Measurements from ENCODE around the gene GNAQ. TPM values are rescaled to one million over a fixed set of nuclear protein-coding genes. Genes with fewer than 3 reads are reported as not detected.

The GNAQ gene
- total and polyA plus RNA-seq, 12 donors, result 5.4 to 19.8 (median 13.2) TPM

- no peak for TF ChIP-seq CTCF (IDR thresholded peaks at IDR 0.05)
- intact Hi-C loops (cut with DNase I), result no loop called here
- Histone ChIP-seq H3K27me3 (no peaks in the 10 kb centered on the region), H3K27ac (no peak overlapping the region), H3K4me1 (peaks cover 0 to 34% (median 9%) of the 10 kb centered on the region in 9 donors), H3K9me3 (peaks cover 0 to 3% (median 0%) of the 10 kb centered on the region in 11 donors), H3K4me3 (no peak overlapping the region), H3K36me3 (peaks cover 0 to 9% (median 0%) of the 10 kb centered on the region in 9 donors)
- no peak for DNase-seq
- WGBS, 2 donors, result 81 to 88% methylated on average over 2 of the region's 2 CpGs
- ATAC-seq, result no peak
Observed at GRCh38 chr9:77857513-77858259, 173.9 kb downstream of the GNAQ start.

GRCh38 chr9:77856615-77857014 is 175.0 kb downstream of the GNAQ start:
- intact Hi-C loops (cut with DNase I), result no loop called here
- H3K9me3 ChIP-seq, result peaks cover 0 to 3% (median 0%) of the 10 kb centered on the region in 11 donors
- DNase-seq, result no peak
- peak overlapping the region in 1 of 10 donors; percentile 19 for H3K27ac ChIP-seq
- no peak for ATAC-seq
- no peak overlapping the region for H3K4me3 ChIP-seq
- 56 to 73% methylated on average over 1 of the region's 1 CpG for WGBS, 2 donors
- no peaks in the 10 kb centered on the region for H3K27me3 ChIP-seq
- peaks cover 6 to 45% (median 14%) of the 10 kb centered on the region in 9 donors for H3K4me1 ChIP-seq
- no peak for TF ChIP-seq CTCF (IDR thresholded peaks at IDR 0.05)
- H3K36me3 ChIP-seq, result peaks cover 0 to 9% (median 0%) of the 10 kb centered on the region in 9 donors

GRCh38 chr9:77854916-77855311 is 176.7 kb downstream of the GNAQ start:
- Histone ChIP-seq H3K4me1 (peaks cover 6 to 55% (median 14%) of the 10 kb centered on the region in 9 donors), H3K4me3 (no peak overlapping the region), H3K27me3 (no peaks in the 10 kb centered on the region), H3K36me3 (no peaks in the 10 kb centered on the region), H3K27ac (no peak overlapping the region), H3K9me3 (peaks cover 0 to 3% (median 0%) of the 10 kb centered on the region in 11 donors)
- 89 to 92% methylated on average over 1 of the region's 1 CpG for WGBS, 2 donors
- no peak for TF ChIP-seq CTCF (IDR thresholded peaks at IDR 0.05)
- ATAC-seq (no peak), DNase-seq (no peak)
- intact Hi-C loops (cut with DNase I), result no loop called here

- H3K36me3 ChIP-seq, result no peaks in the 10 kb centered on the region
- DNase-seq, result no peak
- no peak overlapping the region for H3K27ac ChIP-seq
- no peak for TF ChIP-seq CTCF (IDR thresholded peaks at IDR 0.05)
- no peak overlapping the region for H3K4me3 ChIP-seq
- intact Hi-C loops (cut with DNase I), result no loop called here
- 67 to 83% methylated on average over 4 of the region's 4 CpGs for WGBS, 2 donors
- H3K4me1 ChIP-seq, result peaks cover 6 to 61% (median 18%) of the 10 kb centered on the region in 9 donors
- H3K9me3 ChIP-seq, result peaks cover 0 to 3% (median 0%) of the 10 kb centered on the region in 11 donors
- H3K27me3 ChIP-seq, result no peaks in the 10 kb centered on the region
- no peak for ATAC-seq
Observed at GRCh38 chr9:77854258-77854915, 177.2 kb downstream of the GNAQ start.
